ENCODE measurements around the gene NMB. TPM values are rescaled to one million over a fixed set of nuclear protein-coding genes. Genes with fewer than 3 reads are reported as not detected.

The NMB gene
- total RNA-seq, 1 donor from 2014 or later = 7.4 TPM

DNA sequence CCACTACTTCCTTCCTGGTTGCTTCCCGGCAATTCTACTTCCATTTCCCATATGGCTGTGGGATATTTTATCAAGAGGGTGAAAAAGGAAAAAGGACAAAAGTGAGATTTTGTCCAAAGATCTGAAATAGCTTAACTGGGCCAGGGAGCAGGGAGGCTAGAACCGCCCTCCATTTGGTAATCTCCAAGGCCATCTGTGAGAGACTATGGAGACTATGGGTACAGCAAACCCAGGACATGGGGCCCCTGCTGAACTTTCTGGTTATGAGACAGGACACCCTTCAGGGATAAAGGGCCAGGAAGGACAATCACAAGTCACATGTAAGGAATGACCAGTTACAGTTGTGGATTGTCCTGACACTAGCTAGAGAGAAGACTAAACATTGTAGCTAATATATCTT is 32.9 kb downstream of the NMB start:
- TF ChIP-seq, protein P1, sequence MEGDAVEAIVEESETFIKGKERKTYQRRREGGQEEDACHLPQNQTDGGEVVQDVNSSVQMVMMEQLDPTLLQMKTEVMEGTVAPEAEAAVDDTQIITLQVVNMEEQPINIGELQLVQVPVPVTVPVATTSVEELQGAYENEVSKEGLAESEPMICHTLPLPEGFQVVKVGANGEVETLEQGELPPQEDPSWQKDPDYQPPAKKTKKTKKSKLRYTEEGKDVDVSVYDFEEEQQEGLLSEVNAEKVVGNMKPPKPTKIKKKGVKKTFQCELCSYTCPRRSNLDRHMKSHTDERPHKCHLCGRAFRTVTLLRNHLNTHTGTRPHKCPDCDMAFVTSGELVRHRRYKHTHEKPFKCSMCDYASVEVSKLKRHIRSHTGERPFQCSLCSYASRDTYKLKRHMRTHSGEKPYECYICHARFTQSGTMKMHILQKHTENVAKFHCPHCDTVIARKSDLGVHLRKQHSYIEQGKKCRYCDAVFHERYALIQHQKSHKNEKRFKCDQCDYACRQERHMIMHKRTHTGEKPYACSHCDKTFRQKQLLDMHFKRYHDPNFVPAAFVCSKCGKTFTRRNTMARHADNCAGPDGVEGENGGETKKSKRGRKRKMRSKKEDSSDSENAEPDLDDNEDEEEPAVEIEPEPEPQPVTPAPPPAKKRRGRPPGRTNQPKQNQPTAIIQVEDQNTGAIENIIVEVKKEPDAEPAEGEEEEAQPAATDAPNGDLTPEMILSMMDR (conservative IDR thresholded peaks at IDR 0.05) = no peak
- Mint-ChIP-seq H3K27ac (no peak overlapping the region), H3K4me3 (no peak overlapping the region), H3K27me3 (no peaks in the 10 kb centered on the region), H3K9me3 (peaks cover 18% of the 10 kb centered on the region), H3K4me1 (ENCODE audit: unreplicated experiment) (no peaks in the 10 kb centered on the region), H3K36me3 (peaks cover 48% of the 10 kb centered on the region)
- no peak for DNase-seq (ENCODE audit: extremely low spot score, unreplicated experiment)

- H3K4me1 Mint-ChIP-seq (ENCODE audit: unreplicated experiment) = no peaks in the 10 kb centered on the region
- TF ChIP-seq, protein P1 (conservative IDR thresholded peaks at IDR 0.05) = no peak
- H3K36me3 Mint-ChIP-seq = peaks cover 54% of the 10 kb centered on the region
- no peak overlapping the region for H3K27ac Mint-ChIP-seq
- DNase-seq (ENCODE audit: extremely low spot score, unreplicated experiment) = no peak
- H3K4me3 Mint-ChIP-seq = no peak overlapping the region
- H3K27me3 Mint-ChIP-seq = no peaks in the 10 kb centered on the region
- H3K9me3 Mint-ChIP-seq = peaks cover 20% of the 10 kb centered on the region
Observed at GRCh38 chr15:84624359-84624758, 33.6 kb downstream of the NMB start.

DNA sequence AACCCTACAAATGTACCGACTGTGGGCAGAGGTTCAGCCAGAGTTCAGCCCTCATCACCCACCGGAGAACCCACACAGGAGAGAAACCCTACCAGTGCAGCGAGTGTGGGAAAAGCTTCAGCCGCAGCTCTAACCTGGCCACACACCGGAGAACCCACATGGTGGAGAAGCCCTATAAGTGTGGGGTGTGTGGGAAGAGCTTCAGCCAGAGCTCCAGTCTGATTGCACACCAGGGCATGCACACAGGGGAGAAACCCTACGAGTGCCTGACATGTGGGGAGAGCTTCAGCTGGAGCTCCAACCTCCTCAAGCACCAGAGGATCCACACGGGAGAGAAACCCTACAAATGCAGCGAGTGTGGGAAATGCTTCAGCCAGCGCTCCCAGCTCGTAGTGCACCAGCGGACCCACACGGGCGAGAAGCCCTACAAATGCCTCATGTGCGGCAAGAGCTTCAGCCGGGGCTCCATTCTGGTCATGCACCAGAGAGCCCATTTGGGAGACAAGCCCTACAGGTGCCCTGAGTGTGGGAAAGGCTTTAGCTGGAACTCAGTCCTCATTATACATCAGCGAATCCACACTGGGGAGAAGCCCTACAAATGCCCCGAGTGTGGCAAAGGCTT is 36.5 kb downstream of the NMB start:
- no peak overlapping the region for H3K27ac Mint-ChIP-seq
- H3K36me3 Mint-ChIP-seq = peaks cover 59% of the 10 kb centered on the region
- H3K4me3 Mint-ChIP-seq = no peak overlapping the region
- no peaks in the 10 kb centered on the region for H3K4me1 Mint-ChIP-seq (ENCODE audit: unreplicated experiment)
- peaks cover 20% of the 10 kb centered on the region for H3K9me3 Mint-ChIP-seq
- TF ChIP-seq, protein P1 (conservative IDR thresholded peaks at IDR 0.05) = no peak
- no peaks in the 10 kb centered on the region for H3K27me3 Mint-ChIP-seq
- DNase-seq (ENCODE audit: extremely low spot score, unreplicated experiment) = no peak

DNA sequence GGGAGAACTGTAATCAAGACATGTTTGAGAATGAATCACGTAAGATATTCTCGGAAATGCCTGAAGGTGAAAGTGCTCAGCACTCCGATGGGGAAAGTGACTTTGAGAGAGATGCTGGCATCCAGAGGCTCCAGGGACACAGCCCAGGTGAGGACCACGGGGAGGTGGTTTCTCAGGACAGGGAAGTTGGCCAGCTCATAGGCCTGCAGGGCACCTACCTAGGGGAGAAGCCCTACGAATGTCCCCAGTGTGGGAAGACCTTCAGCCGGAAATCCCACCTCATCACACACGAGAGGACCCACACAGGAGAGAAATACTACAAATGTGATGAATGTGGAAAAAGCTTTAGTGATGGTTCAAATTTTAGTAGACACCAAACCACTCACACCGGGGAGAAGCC is 37.4 kb downstream of the NMB start:
- no peak overlapping the region for H3K27ac Mint-ChIP-seq
- H3K27me3 Mint-ChIP-seq = no peaks in the 10 kb centered on the region
- peaks cover 61% of the 10 kb centered on the region for H3K36me3 Mint-ChIP-seq
- no peaks in the 10 kb centered on the region for H3K4me1 Mint-ChIP-seq (ENCODE audit: unreplicated experiment)
- no peak overlapping the region for H3K4me3 Mint-ChIP-seq
- peaks cover 20% of the 10 kb centered on the region for H3K9me3 Mint-ChIP-seq
- TF ChIP-seq, protein P1 (conservative IDR thresholded peaks at IDR 0.05) = no peak
- no peak for DNase-seq (ENCODE audit: extremely low spot score, unreplicated experiment)

GRCh38 chr15:84616235-84616634 is 41.8 kb downstream of the NMB start:
- Mint-ChIP-seq H3K27me3 (no peaks in the 10 kb centered on the region), H3K9me3 (peaks cover 13% of the 10 kb centered on the region), H3K27ac (no peak overlapping the region), H3K36me3 (peaks cover 52% of the 10 kb centered on the region), H3K4me3 (no peak overlapping the region), H3K4me1 (ENCODE audit: unreplicated experiment) (no peaks in the 10 kb centered on the region)
- DNase-seq (ENCODE audit: extremely low spot score, unreplicated experiment) = no peak
- TF ChIP-seq, protein P1 (conservative IDR thresholded peaks at IDR 0.05) = no peak

DNA sequence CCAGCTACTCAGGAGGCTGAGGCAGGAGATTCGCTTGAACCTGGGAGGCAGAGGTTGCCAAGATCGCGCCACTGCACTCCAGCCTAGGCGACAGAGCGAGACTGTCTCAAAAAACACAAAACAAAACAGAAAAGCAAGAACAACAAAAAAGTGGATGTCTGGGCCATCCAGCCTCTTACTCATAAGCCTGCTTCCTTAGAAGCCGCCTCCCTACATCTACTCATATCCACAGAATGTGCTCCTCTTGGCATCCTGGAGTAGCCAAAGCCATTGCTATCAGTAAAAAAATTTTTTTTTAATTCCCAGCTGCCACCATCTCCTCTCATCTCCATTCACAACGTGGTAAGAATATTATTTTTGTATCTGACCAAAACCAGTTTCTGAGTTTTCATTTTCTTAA is 46.4 kb downstream of the NMB start:
- H3K27me3 Mint-ChIP-seq = no peaks in the 10 kb centered on the region
- no peak overlapping the region for H3K4me3 Mint-ChIP-seq
- TF ChIP-seq, protein P1 (conservative IDR thresholded peaks at IDR 0.05) = no peak
- H3K9me3 Mint-ChIP-seq = no peaks in the 10 kb centered on the region
- no peak overlapping the region for H3K27ac Mint-ChIP-seq
- no peak for DNase-seq (ENCODE audit: extremely low spot score, unreplicated experiment)
- H3K4me1 Mint-ChIP-seq (ENCODE audit: unreplicated experiment) = peaks cover 12% of the 10 kb centered on the region
- peaks cover 56% of the 10 kb centered on the region for H3K36me3 Mint-ChIP-seq
